Endometrial microvascular endothelial cells (primary cell): ENCODE results near the gene IRS1. TPM values are rescaled to one million over a fixed set of nuclear protein-coding genes. Genes with fewer than 3 reads are reported as not detected.

Source experiments
- in situ Hi-C: cut with HindIII; loops from 2 replicates; pipeline ENCODE4 v1.10.0; 2017; ENCODE audit warnings: low sequenced_read_pairs, low pct_unique_long_range_greater_than_20kb; ENCODE audit errors: inconsistent ontology term
- total RNA-seq: library from RNA; depleted of rRNA; stranded (reverse); fragments of >200 nt; gene quantifications from one replicate; pipeline ENCODE4 v1.2.3, GENCODE V29; 2015; ENCODE audit errors: inconsistent ontology term

Gene IRS1
- total RNA-seq, 1 donor from 2014 or later = 0.28 TPM

- in situ Hi-C loops = no loop called here
These were observed 30.4 kb upstream of the IRS1 start for GRCh38 chr2:226829721-226830631.

DNA sequence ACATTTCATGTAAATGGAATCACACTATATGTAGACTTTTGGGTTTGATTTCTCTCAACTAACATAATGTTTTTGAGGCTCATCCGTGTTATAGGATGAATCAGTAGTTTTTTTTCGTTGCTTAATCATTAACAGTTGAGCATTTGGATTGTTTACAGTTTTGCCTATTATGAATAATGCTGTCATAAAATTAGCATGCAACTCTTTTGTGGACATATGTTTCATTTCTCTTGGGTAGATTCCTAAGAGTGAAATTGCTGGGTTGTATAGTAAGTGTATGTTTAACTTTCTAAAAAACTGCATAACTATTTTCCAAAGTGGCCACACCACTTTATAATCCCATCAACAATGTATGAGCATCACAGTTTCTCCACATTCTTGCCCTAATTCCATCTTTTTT lies 28.6 kb upstream of the IRS1 start:
- in situ Hi-C loops = no loop called here

- in situ Hi-C loops = no loop called here
These were observed 25.4 kb upstream of the IRS1 start for GRCh38 chr2:226825056-226825455.

DNA sequence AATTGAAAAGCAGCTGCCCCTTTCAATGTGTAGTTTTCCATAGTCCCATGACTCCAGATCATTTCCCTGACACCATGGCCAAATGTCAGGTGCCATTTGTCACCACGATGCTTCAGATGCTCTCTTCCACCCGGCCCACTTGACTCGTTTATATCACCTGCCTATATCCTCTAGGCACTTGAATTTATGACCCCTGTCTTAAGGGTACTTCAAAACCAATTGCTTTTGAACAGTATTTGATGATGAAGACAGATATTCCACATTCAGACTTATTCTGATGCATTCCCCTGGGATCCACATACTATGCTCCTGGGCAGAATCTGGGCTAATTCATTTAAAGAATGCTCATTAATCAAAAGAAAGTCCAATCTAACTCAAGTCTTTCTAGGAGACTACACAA lies 19.3 kb upstream of the IRS1 start:
- in situ Hi-C loops = no loop called here

- in situ Hi-C loops = no loop called here
These were observed 13.6 kb upstream of the IRS1 start for GRCh38 chr2:226813148-226813701.

DNA sequence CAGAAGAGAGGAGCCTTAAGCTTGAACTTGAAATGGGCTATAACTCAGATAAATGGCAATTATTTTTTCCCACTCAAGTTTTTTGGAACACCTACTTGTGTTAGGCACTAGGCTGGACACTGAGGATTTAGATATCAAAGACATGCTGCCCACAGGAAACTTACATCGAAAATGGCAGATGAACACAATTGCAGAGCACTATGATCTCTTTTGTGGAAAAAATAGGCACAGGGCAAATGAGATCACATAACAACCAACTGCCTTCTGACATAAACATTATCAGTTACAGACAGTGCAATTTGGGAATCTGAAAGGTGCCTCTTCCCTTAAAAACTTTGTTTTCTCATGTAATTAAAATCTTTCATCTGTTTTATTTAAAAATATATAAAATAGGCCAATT lies 3.8 kb upstream of the IRS1 start:
- in situ Hi-C loops = no loop called here

GRCh38 chr2:226802573-226802972 lies 3.0 kb upstream of the IRS1 start:
- in situ Hi-C loops = no loop called here

GRCh38 chr2:226800941-226801784 lies 1.5 kb upstream of the IRS1 start:
- in situ Hi-C loops = no loop called here

- in situ Hi-C loops = no loop called here
These were observed 638 bp upstream of the IRS1 start for GRCh38 chr2:226799976-226800940.

GRCh38 chr2:226798422-226799210 lies 1.0 kb downstream of the IRS1 start:
- in situ Hi-C loops = no loop called here

GRCh38 chr2:226797989-226798421 lies 1.6 kb downstream of the IRS1 start:
- in situ Hi-C loops = no loop called here

DNA sequence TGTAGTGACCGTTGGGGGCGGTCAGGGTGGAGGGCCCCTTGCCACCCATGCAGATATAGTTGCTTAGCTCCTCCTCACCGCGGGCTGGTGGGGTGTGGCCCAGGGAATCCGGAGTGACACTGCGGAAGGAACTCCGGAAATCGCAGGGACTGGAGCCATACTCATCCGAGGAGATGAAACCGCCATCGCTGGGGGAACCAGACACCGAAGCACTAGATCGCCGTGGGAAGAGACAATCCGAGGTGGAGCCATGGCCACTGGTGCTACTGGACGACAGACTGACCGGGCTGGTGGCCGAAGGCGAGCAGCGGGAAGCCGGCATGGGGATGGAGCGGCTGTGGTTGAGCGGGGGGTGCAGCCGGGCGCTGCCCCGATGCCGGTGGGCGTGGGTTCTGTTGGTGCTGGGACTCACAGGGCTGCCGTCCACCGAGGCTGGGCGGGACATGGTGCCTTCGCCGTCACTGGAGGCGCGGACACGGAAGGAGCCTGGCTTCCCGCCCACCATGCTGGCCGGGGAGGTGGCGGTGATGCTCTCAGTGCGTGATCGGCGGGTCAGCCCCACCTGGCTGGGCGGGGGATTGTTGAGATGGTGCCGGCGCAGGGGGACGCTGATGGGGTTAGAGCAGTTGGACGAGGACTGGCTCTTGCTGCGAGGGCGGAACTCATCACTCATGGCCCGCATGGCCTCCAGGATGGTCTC lies 2.2 kb downstream of the IRS1 start:
- in situ Hi-C loops = no loop called here

GRCh38 chr2:226796840-226797288 lies 2.8 kb downstream of the IRS1 start:
- in situ Hi-C loops = no loop called here

DNA sequence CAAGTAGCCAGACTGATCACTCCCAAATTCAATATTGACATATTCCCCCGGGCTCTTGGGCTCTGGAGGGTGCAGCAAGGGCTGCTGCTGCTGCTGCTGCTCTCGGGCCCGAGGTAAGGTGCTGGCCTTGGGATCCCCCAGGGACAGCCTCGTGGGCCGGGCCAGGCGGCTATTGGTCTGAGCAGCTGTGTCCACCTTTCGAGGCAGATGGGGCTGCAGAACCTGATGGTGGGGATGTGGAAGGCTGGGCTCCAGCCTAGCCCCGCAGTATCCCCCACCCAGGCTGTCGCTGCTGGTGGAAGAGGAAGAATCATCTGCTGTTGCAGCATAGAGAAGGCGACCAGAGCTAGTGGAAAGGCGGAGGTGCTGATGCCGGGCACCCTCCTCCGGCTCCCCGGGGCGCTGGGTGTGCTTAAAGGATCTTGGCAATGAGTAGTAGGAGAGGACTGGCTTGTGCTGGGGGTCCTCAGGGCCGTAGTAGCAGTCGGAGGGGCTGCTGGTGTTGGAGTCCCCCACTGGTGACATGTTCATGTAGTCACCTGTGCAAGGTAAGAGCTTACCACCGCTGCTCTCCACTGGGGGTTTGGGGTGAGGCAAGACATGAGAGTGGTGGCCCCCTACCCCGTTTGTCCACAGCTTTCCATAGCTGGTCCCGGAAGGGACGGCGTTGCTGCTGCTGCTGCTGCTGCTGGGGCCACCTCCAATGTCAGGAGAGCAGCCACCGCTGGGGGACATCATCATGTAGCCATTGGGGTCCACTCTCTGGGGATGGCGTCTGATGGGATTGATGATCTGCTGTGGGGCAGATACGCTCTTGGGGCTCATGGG lies 3.4 kb downstream of the IRS1 start:
- in situ Hi-C loops = no loop called here

DNA sequence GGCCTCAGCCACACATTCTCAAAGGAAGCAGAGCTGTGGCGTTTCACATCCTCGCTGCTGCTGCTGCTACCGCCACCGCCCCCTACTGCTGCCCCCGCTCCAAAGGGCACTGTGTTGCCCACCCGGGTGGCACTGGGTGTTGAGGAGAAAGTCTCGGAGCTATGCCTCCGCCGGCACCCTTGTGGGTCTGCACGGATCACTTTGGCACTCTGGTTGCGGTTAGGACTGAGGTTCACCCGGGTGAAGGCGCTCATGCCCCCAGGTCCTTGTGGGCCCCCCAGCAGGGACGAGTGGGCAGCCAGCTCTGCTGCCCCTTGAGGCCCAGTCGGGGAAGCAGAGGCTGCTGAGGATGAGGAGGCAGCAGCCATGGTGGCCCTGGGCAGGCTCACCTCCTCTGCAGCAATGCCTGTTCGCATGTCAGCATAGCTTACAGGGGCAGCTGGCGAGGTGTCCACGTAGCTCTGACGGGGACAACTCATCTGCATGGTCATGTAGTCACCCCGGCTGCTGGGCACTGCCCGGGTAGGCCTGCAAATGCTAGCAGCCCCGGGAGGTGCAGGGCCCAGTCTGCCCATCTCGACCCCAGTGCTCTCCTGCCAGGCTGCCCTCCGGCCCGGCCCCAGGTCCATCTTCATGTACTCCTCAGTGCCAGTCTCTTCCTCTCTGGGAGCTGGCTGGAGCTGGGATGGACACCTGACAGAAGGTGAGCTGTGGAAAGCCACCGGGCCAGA lies 4.2 kb downstream of the IRS1 start:
- in situ Hi-C loops = no loop called here

DNA sequence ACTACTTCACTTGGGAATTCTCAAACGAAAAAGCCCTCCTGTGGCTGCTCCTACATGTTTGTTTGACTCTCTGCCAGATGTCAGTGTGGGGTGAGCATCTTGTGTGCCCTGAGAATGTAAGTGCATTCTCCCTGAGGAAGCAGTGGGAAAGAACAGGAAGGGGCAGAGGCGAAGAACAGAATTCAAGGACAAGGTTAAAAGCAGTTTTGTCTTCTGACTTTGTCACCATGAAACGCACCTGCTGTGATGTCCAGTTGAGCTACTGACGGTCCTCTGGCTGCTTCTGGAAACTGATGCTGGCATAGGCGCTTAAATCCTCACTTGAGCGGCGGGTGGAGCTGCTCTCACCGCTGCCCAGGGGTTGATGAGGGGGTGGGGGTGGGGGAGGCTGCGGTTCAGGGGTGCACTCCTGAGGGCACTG lies 4.9 kb downstream of the IRS1 start:
- in situ Hi-C loops = no loop called here
